Measurements from ENCODE around the gene CORO2A.

- TF ChIP-seq CTCF (IDR thresholded peaks at IDR 0.05) (no peak), ZFX (IDR thresholded peaks at IDR 0.05; ENCODE audit: borderline replicate concordance) (no peak)
These were observed 9.3 kb upstream of the CORO2A start for GRCh38 chr9:98201749-98202148.
